Calu3 (cell line): ENCODE measurements around the gene BTN1A1. TPM values are rescaled to one million over a fixed set of nuclear protein-coding genes. Genes with fewer than 3 reads are reported as not detected.
A peak's percentile ranks its signal among the peaks of the same experiment; 100 is the strongest.

Experiments used
- Bru-seq: library from RNA; stranded (reverse); fragments of 400-500 nt; gene quantifications from one replicate; lab custom pipeline; 2021; lab: Mats Ljungman, UMichigan
- BruChase-seq, 2 experiments: library from RNA; stranded (reverse); fragments of 400-500 nt; gene quantifications; one replicate each; lab custom pipeline; 2021; lab: Mats Ljungman, UMichigan
- BruUV-seq: library from RNA; stranded (reverse); fragments of 400-500 nt; replicated peaks from 2 replicates; lab custom pipeline; 2021; lab: Mats Ljungman, UMichigan
- CTCF ChIA-PET: fragments of 300-600 bp; sonication (Branson Sonifier 250); formaldehyde crosslinking; loops from one replicate; lab custom pipeline; 2022; ENCODE audit warnings: antibody characterized with exemption; lab: Charles Lee
- DNase-seq: peaks from one replicate; pipeline ENCODE4 v3.0.0; 2022
- H3K27ac Mint-ChIP-seq: one replicate; pipeline ENCODE4 v1.8.0; 2022; ENCODE audit warnings: mixed read lengths; ENCODE audit not compliant: unreplicated experiment
- H3K27me3 Mint-ChIP-seq: one replicate; pipeline ENCODE4 v1.8.0; 2022; ENCODE audit warnings: mixed read lengths; ENCODE audit not compliant: unreplicated experiment
- H3K36me3 Mint-ChIP-seq: one replicate; pipeline ENCODE4 v1.8.0; 2022; ENCODE audit warnings: mild to moderate bottlenecking, moderate library complexity, mixed read lengths; ENCODE audit not compliant: insufficient read depth, unreplicated experiment
- H3K4me1 Mint-ChIP-seq: one replicate; pipeline ENCODE4 v1.8.0; 2022; ENCODE audit warnings: mild to moderate bottlenecking, low read depth, mixed read lengths; ENCODE audit not compliant: unreplicated experiment
- H3K4me3 Mint-ChIP-seq: one replicate; pipeline ENCODE4 v1.8.0; 2022; ENCODE audit warnings: mild to moderate bottlenecking, low read depth, moderate library complexity, mixed read lengths; ENCODE audit not compliant: unreplicated experiment
- H3K9me3 Mint-ChIP-seq: one replicate; pipeline ENCODE4 v1.8.0; 2022; ENCODE audit warnings: low read depth, mixed read lengths; ENCODE audit not compliant: unreplicated experiment
- CTCF ChIP-seq: fragments of 200-600 bp; IDR thresholded peaks from one replicate; pipeline ENCODE4 v1.8.0; 2022; ENCODE audit warnings: antibody characterized with exemption; ENCODE audit not compliant: unreplicated experiment
- intact Hi-C: fragments of 100-400 bp; cut with micrococcal nuclease; formaldehyde crosslinking; loops from one replicate; pipeline ENCODE4 v1.10.0; 2022; ENCODE audit not compliant: unreplicated experiment
- long read RNA-seq: library from polyadenylated mRNA; stranded (forward); transcript quantifications from one replicate; pipeline ENCODE4 v2.0.0, GENCODE V29; 2022
- total RNA-seq: library from RNA; stranded (reverse); gene quantifications from 2 replicates; pipeline ENCODE4 v1.2.3, GENCODE V29; 2022

The BTN1A1 gene, protein sequence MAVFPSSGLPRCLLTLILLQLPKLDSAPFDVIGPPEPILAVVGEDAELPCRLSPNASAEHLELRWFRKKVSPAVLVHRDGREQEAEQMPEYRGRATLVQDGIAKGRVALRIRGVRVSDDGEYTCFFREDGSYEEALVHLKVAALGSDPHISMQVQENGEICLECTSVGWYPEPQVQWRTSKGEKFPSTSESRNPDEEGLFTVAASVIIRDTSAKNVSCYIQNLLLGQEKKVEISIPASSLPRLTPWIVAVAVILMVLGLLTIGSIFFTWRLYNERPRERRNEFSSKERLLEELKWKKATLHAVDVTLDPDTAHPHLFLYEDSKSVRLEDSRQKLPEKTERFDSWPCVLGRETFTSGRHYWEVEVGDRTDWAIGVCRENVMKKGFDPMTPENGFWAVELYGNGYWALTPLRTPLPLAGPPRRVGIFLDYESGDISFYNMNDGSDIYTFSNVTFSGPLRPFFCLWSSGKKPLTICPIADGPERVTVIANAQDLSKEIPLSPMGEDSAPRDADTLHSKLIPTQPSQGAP
- total RNA-seq = not detected in 2 replicates
- Bru-seq, nascent RNA = not detected
- BruChase-seq, experiment 1, labeled RNA remaining after a 6-hour chase = not detected
- not detected for BruChase-seq, experiment 2, labeled RNA remaining after a 2-hour chase
- long read RNA-seq = 0 reads

GRCh38 chr6:26500102-26500501, at the start of gene BTN1A1:
TSS of gene BTN1A1 (plus strand) at chr6:26500303. CDS start at chr6:26501287, 984 bp downstream.
- Mint-ChIP-seq H3K4me3 (peak within 1 kb of the TSS; percentile 67), H3K4me1 (peaks cover 10% of the 10 kb centered on the region), H3K9me3 (no peaks in the 10 kb centered on the region), H3K27ac (no peak within 1 kb of the TSS), H3K27me3 (peaks cover 55% of the 10 kb centered on the region), H3K36me3 (peaks cover 5% of the 10 kb centered on the region)
- intact Hi-C loops = no loop called here
- CTCF ChIA-PET = no interaction called here
- no TSS peak for BruUV-seq
- DNase-seq = no peak
- no peak for TF ChIP-seq CTCF

DNA sequence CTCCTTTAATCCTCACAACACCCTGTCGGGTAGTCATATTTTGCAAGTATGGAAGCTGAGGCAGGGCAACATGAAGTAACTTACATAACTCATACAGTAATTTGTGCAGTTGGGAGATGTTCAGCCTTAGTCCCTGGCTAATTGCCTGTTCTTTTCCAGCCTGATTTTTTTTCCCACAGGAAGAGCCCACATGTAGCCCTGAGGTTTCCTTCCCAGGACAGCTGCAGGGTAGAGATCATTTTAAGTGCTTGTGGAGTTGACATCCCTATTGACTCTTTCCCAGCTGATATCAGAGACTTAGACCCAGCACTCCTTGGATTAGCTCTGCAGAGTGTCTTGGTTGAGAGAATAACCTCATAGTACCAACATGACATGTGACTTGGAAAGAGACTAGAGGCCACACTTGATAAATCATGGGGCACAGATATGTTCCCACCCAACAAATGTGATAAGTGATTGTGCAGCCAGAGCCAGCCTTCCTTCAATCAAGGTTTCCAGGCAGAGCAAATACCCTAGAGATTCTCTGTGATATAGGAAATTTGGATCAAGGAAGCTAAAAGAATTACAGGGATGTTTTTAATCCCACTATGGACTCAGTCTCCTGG, 47.4 kb upstream of the BTN1A1 start:
- CTCF ChIA-PET = no interaction called here

DNA sequence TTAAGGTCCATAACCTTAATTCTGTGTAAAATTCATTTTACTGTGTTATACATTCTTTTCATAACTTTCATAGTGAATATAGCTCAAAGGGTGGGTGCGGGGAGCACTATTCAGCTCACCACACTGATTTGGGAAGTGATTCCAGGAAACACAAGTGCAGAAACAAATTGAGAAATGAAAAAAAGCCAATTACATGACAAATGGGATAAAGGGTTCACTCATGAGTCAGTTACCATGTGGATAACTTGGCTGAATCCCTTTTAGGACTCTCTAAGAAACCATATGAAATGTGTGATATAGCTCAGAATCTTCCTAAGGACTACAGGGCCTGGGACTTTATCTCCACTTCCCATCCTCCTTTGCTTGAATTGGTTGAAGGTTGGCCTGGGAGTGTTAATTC, 45.5 kb upstream of the BTN1A1 start:
- CTCF ChIA-PET = no interaction called here
- H3K9me3 Mint-ChIP-seq = no peaks in the 10 kb centered on the region
- intact Hi-C loops = no loop called here
- peaks cover 21% of the 10 kb centered on the region for H3K36me3 Mint-ChIP-seq
- DNase-seq = no peak
- no peak for TF ChIP-seq CTCF
- no peak overlapping the region for H3K27ac Mint-ChIP-seq
- BruUV-seq = no TSS peak
- H3K4me1 Mint-ChIP-seq = peaks cover 18% of the 10 kb centered on the region
- H3K27me3 Mint-ChIP-seq = no peaks in the 10 kb centered on the region
- no peak overlapping the region for H3K4me3 Mint-ChIP-seq

More for the DNA sequence above, 47.4 kb upstream of the BTN1A1 start:
- no peak overlapping the region for H3K27ac Mint-ChIP-seq
- intact Hi-C loops = no loop called here
- H3K4me3 Mint-ChIP-seq = no peak overlapping the region
- TF ChIP-seq CTCF = no peak
- DNase-seq = no peak
- peaks cover 5% of the 10 kb centered on the region for H3K36me3 Mint-ChIP-seq
- H3K27me3 Mint-ChIP-seq = no peaks in the 10 kb centered on the region
- H3K4me1 Mint-ChIP-seq = peaks cover 12% of the 10 kb centered on the region
- H3K9me3 Mint-ChIP-seq = no peaks in the 10 kb centered on the region
- BruUV-seq = no TSS peak

- no peak for TF ChIP-seq CTCF
- CTCF ChIA-PET = no interaction called here
- Mint-ChIP-seq H3K4me3 (no peak overlapping the region), H3K9me3 (no peaks in the 10 kb centered on the region), H3K27ac (no peak overlapping the region), H3K36me3 (peaks cover 29% of the 10 kb centered on the region), H3K4me1 (peaks cover 20% of the 10 kb centered on the region), H3K27me3 (no peaks in the 10 kb centered on the region)
- intact Hi-C loops = no loop called here
- DNase-seq = no peak
- BruUV-seq = no TSS peak
These were observed 44.6 kb upstream of the BTN1A1 start for GRCh38 chr6:26455357-26455970.
